SKM-1 (cell line): ENCODE results near the gene RBM45.
"Not testable (repeated sequence)": the region's sequence is repeated elsewhere in the genome, so short reads cannot be mapped to it uniquely, and the experiment has no call there.

Experiments used
- DNase-seq: peaks from one replicate; lab custom pipeline; 2025; ENCODE audit not compliant: unreplicated experiment; lab: John Stamatoyannopoulos, UW

The RBM45 gene

GRCh38 chr2:178106053-178106452 is 6.2 kb upstream of the RBM45 start:
- no peak for DNase-seq

GRCh38 chr2:178108176-178108575 is 4.1 kb upstream of the RBM45 start:
- DNase-seq: no peak

GRCh38 chr2:178109813-178110212 is 2.4 kb upstream of the RBM45 start:
- DNase-seq: peak; percentile 45

- no peak for DNase-seq
Observed at GRCh38 chr2:178110681-178111080, 1.6 kb upstream of the RBM45 start.

GRCh38 chr2:178111743-178112142 is 494 bp upstream of the RBM45 start:
- DNase-seq: no peak

GRCh38 chr2:178114462-178114861 is 2.2 kb downstream of the RBM45 start:
- no peak for DNase-seq

- no peak for DNase-seq
Observed at GRCh38 chr2:178115271-178115670, 3.0 kb downstream of the RBM45 start.

GRCh38 chr2:178117725-178118124 is 5.5 kb downstream of the RBM45 start:
- no peak for DNase-seq

GRCh38 chr2:178119179-178119922 is 7.1 kb downstream of the RBM45 start:
- no peak for DNase-seq

GRCh38 chr2:178123163-178123562 is 10.9 kb downstream of the RBM45 start:
- no peak for DNase-seq

- DNase-seq: no peak
Observed at GRCh38 chr2:178125125-178125524, 12.9 kb downstream of the RBM45 start.

- no peak for DNase-seq
Observed at GRCh38 chr2:178125862-178126261, 13.6 kb downstream of the RBM45 start.

- DNase-seq: no peak
Observed at GRCh38 chr2:178128836-178129630, 16.8 kb downstream of the RBM45 start.

GRCh38 chr2:178136321-178137025 is 24.2 kb downstream of the RBM45 start:
- no peak for DNase-seq

GRCh38 chr2:178142274-178143065 is 30.2 kb downstream of the RBM45 start:
- no peak for DNase-seq

- no peak for DNase-seq
Observed at GRCh38 chr2:178143481-178143880, 31.2 kb downstream of the RBM45 start.

- no peak for DNase-seq
Observed at GRCh38 chr2:178152033-178152432, 39.8 kb downstream of the RBM45 start.

- no peak for DNase-seq
Observed at GRCh38 chr2:178152542-178152941, 40.3 kb downstream of the RBM45 start.

GRCh38 chr2:178152977-178153376 is 40.7 kb downstream of the RBM45 start:
- no peak for DNase-seq

- not testable (repeated sequence) for DNase-seq
Observed at GRCh38 chr2:178153878-178154277, 41.6 kb downstream of the RBM45 start.

- DNase-seq: no peak
Observed at GRCh38 chr2:178155524-178155923, 43.3 kb downstream of the RBM45 start.
